Neuronal stem cell (in vitro differentiated cells): Measurements from ENCODE around the gene TMC3.

Source experiments
- DNase-seq: peaks from one replicate; pipeline ENCODE4 v3.0.0-alpha.2; 2013; ENCODE audit warnings: low spot score
- H2AFZ ChIP-seq: one replicate; pipeline ENCODE4 v1.6.1; 2013; ENCODE audit warnings: mild to moderate bottlenecking, low read length, inconsistent platforms
- H2AK5ac ChIP-seq: 2 replicates; pipeline ENCODE4 v1.6.1; 2013; ENCODE audit warnings: low read depth, mild to moderate bottlenecking, inconsistent platforms, low read length, moderate library complexity, mixed read lengths
- H2BK120ac ChIP-seq: 2 replicates; pipeline ENCODE4 v1.6.1; 2013; ENCODE audit warnings: low read depth, mild to moderate bottlenecking, inconsistent platforms, low read length, moderate library complexity, mixed read lengths
- H2BK12ac ChIP-seq: one replicate; pipeline ENCODE4 v1.6.1; 2013; ENCODE audit warnings: low read length, inconsistent platforms
- H2BK15ac ChIP-seq: 2 replicates; pipeline ENCODE4 v1.6.1; 2013; ENCODE audit warnings: mild to moderate bottlenecking, low read length, inconsistent platforms, mixed read lengths
- H2BK5ac ChIP-seq: one replicate; pipeline ENCODE4 v1.6.1; 2013; ENCODE audit warnings: inconsistent platforms, mild to moderate bottlenecking, low read length, moderate library complexity
- H3K14ac ChIP-seq: one replicate; pipeline ENCODE4 v1.6.1; 2013; ENCODE audit warnings: low read length, inconsistent platforms
- H3K18ac ChIP-seq: 2 replicates; pipeline ENCODE4 v1.6.1; 2013; ENCODE audit warnings: low read length, inconsistent platforms
- H3K23ac ChIP-seq: 2 replicates; pipeline ENCODE4 v1.6.1; 2013; ENCODE audit warnings: low read depth, mild to moderate bottlenecking, mixed read lengths, low read length, inconsistent platforms; ENCODE audit not compliant: poor library complexity
- H3K27ac ChIP-seq: replicated peaks from 3 replicates; pipeline ENCODE4 v1.5.1; 2013; ENCODE audit warnings: low read length, inconsistent platforms
- H3K27me3 ChIP-seq, 3 experiments: 2 replicates each; pipeline ENCODE4 v1.6.1; 2013; ENCODE audit warnings: low read length in 3 of 3, mild to moderate bottlenecking in 2 of 3, inconsistent platforms in 1 of 3, low read depth in 1 of 3, mixed read lengths in 1 of 3, moderate library complexity in 1 of 3; ENCODE audit not compliant: control insufficient read depth in 3 of 3, insufficient read depth in 3 of 3
- H3K36me3 ChIP-seq, 2 donors: replicated peaks in 1 of 2; 2 replicates each; pipeline ENCODE4 v1.6.1; 2013; ENCODE audit warnings: low read length in 2 of 2; ENCODE audit not compliant: control insufficient read depth in 2 of 2, insufficient read depth in 2 of 2
- H3K4ac ChIP-seq: 2 replicates; pipeline ENCODE4 v1.6.1; 2013; ENCODE audit warnings: inconsistent platforms, mild to moderate bottlenecking, low read length, moderate library complexity
- H3K4me1 ChIP-seq, 2 donors: 1 replicate in 1 of 2; 2 replicates in 1 of 2; pipeline ENCODE4 v1.6.1; 2013; ENCODE audit warnings: low read length in 2 of 2, low read depth in 1 of 2; ENCODE audit not compliant: control insufficient read depth in 2 of 2, insufficient read depth in 1 of 2
- H3K4me2 ChIP-seq: one replicate; pipeline ENCODE4 v1.6.1; 2013; ENCODE audit warnings: mild to moderate bottlenecking, low read length, inconsistent platforms; ENCODE audit not compliant: insufficient read depth, poor library complexity, severe bottlenecking
- H3K4me3 ChIP-seq, 2 donors: 2 replicates each; pipeline ENCODE4 v1.5.1; 2013; ENCODE audit warnings: low read length in 2 of 2, mild to moderate bottlenecking in 2 of 2, inconsistent platforms in 1 of 2, moderate library complexity in 1 of 2
- H3K79me1 ChIP-seq: one replicate; pipeline ENCODE4 v1.6.1; 2013; ENCODE audit warnings: low read depth, mild to moderate bottlenecking, inconsistent platforms, low read length, moderate library complexity
- H3K9ac ChIP-seq: one replicate; pipeline ENCODE4 v1.6.1; 2013; ENCODE audit warnings: mild to moderate bottlenecking, low read depth, low read length, inconsistent platforms; ENCODE audit not compliant: poor library complexity
- H3K9me3 ChIP-seq, 2 donors: replicated peaks in 1 of 2; 2 replicates each; pipeline versions ENCODE3 to v1.6.1; 2013; ENCODE audit warnings: low read length in 2 of 2, mild to moderate bottlenecking in 2 of 2, inconsistent platforms in 1 of 2, low read depth in 1 of 2, mixed read lengths in 1 of 2, moderate library complexity in 1 of 2; ENCODE audit not compliant: control insufficient read depth in 2 of 2, insufficient read depth in 1 of 2
- H4K8ac ChIP-seq: one replicate; pipeline ENCODE4 v1.6.1; 2013; ENCODE audit warnings: low read depth, mild to moderate bottlenecking, inconsistent platforms, low read length, moderate library complexity
- H4K91ac ChIP-seq: one replicate; pipeline ENCODE4 v1.6.1; 2013; ENCODE audit warnings: low read length, low read depth, mild to moderate bottlenecking, inconsistent platforms; ENCODE audit not compliant: poor library complexity
- WGBS, 2 donors: extraction: QIAGEN DNeasy Blood & Tissue Kit; methylation state at CpG; one replicate each; pipeline ENCODE4 v1.1.7; 2013; ENCODE audit warnings: missing lambda C conversion rate in 2 of 2, mixed read lengths in 1 of 2; ENCODE audit not compliant: insufficient read length in 2 of 2, insufficient replicate concordance in 1 of 2; ENCODE audit errors: extremely low coverage in 2 of 2; 5-methylcytosine and 5-hydroxymethylcytosine counted together

The TMC3 gene

GRCh38 chr15:81312790-81313543, 61.0 kb downstream of the TMC3 start:
- Histone ChIP-seq H4K91ac (no peak overlapping the region), H3K9me3 (no peaks in the 10 kb centered on the region), H2BK120ac (no peak overlapping the region), H3K4me2 (no peak overlapping the region), H3K4me3 (no peak overlapping the region), H3K79me1 (no peaks in the 10 kb centered on the region), H2AK5ac (no peak overlapping the region), H3K4ac (no peak overlapping the region), H3K18ac (no peak overlapping the region), H4K8ac (no peak overlapping the region), H2BK15ac (no peak overlapping the region), H3K14ac (no peak overlapping the region), H3K9ac (no peak overlapping the region), H3K23ac (no peak overlapping the region), H3K4me1 (peaks cover 0 to 1% of the 10 kb centered on the region in 2 donors), H3K27me3 (no peaks in the 10 kb centered on the region), H3K27ac (no peak overlapping the region), H2BK5ac (no peak overlapping the region), H2AFZ (no peak overlapping the region), H3K36me3 (peaks cover 0 to 2% of the 10 kb centered on the region in 2 donors), H2BK12ac (no peak overlapping the region)
- DNase-seq: no peak
- WGBS, 2 donors: no CpG with 5 or more reads among the region's 22 CpGs

GRCh38 chr15:81311752-81312464, 62.1 kb downstream of the TMC3 start:
- Histone ChIP-seq H3K4me3 (no peak overlapping the region), H2BK12ac (no peak overlapping the region), H3K18ac (no peak overlapping the region), H3K4me1 (peaks cover 0 to 1% of the 10 kb centered on the region in 2 donors), H4K8ac (no peak overlapping the region), H3K23ac (no peak overlapping the region), H2BK120ac (no peak overlapping the region), H3K4ac (no peak overlapping the region), H4K91ac (no peak overlapping the region), H3K27me3 (no peaks in the 10 kb centered on the region), H2AK5ac (no peak overlapping the region), H2BK15ac (no peak overlapping the region), H3K9ac (no peak overlapping the region), H3K4me2 (no peak overlapping the region), H3K79me1 (no peaks in the 10 kb centered on the region), H3K27ac (no peak overlapping the region), H2BK5ac (no peak overlapping the region), H3K36me3 (peaks cover 0 to 2% of the 10 kb centered on the region in 2 donors), H3K14ac (no peak overlapping the region), H2AFZ (no peak overlapping the region), H3K9me3 (no peaks in the 10 kb centered on the region)
- no CpG with 5 or more reads among the region's 10 CpGs for WGBS, 2 donors
- no peak for DNase-seq

GRCh38 chr15:81310480-81310879, 63.5 kb downstream of the TMC3 start:
- WGBS, 2 donors: no CpG with 5 or more reads among the region's 5 CpGs
- Histone ChIP-seq H2BK120ac (no peak overlapping the region), H3K4me3 (peak overlapping the region in 1 of 2 donors; percentile 52), H3K14ac (no peak overlapping the region), H2BK5ac (no peak overlapping the region), H3K9me3 (no peaks in the 10 kb centered on the region), H3K4me2 (no peak overlapping the region), H3K79me1 (no peaks in the 10 kb centered on the region), H3K27ac (no peak overlapping the region), H2BK12ac (no peak overlapping the region), H2BK15ac (no peak overlapping the region), H3K18ac (no peak overlapping the region), H2AFZ (no peak overlapping the region), H4K91ac (no peak overlapping the region), H3K4ac (no peak overlapping the region), H3K36me3 (peaks cover 0 to 2% of the 10 kb centered on the region in 2 donors), H3K9ac (no peak overlapping the region), H4K8ac (no peak overlapping the region), H2AK5ac (no peak overlapping the region), H3K4me1 (peaks cover 0 to 1% of the 10 kb centered on the region in 2 donors), H3K27me3 (no peaks in the 10 kb centered on the region), H3K23ac (no peak overlapping the region)
- DNase-seq: no peak

GRCh38 chr15:81309647-81310450, 64.2 kb downstream of the TMC3 start:
- Histone ChIP-seq H2BK5ac (no peak overlapping the region), H3K79me1 (no peaks in the 10 kb centered on the region), H3K18ac (no peak overlapping the region), H2AK5ac (no peak overlapping the region), H3K23ac (no peak overlapping the region), H2BK120ac (no peak overlapping the region), H3K36me3 (peaks cover 0 to 2% of the 10 kb centered on the region in 2 donors), H3K9ac (no peak overlapping the region), H3K4ac (no peak overlapping the region), H2AFZ (no peak overlapping the region), H3K4me2 (no peak overlapping the region), H3K4me3 (no peak overlapping the region), H3K9me3 (no peaks in the 10 kb centered on the region), H2BK15ac (no peak overlapping the region), H3K14ac (no peak overlapping the region), H3K4me1 (peaks cover 0 to 1% of the 10 kb centered on the region in 2 donors), H3K27ac (no peak overlapping the region), H2BK12ac (no peak overlapping the region), H3K27me3 (no peaks in the 10 kb centered on the region), H4K91ac (no peak overlapping the region), H4K8ac (no peak overlapping the region)
- no peak for DNase-seq
- no CpG with 5 or more reads among the region's 8 CpGs for WGBS, 2 donors
